Measurements from ENCODE around the gene TUG1.

Gene TUG1

GRCh38 chr22:30931541-30932300 lies 37.3 kb upstream of the TUG1 start:
- DNase-seq: no peak
- TF ChIP-seq CTCF (IDR thresholded peaks at IDR 0.05; ENCODE audit: low read depth, low read length, missing control alignments): no peak
- in situ Hi-C loops (cut with HindIII; ENCODE audit: low pct_ligation_motif_present, low sequenced_read_pairs): no loop called here
- Histone ChIP-seq H3K36me3 (replicated peaks) (peaks cover 89% of the 10 kb centered on the region), H3K27me3 (replicated peaks) (no peaks in the 10 kb centered on the region), H3K4me3 (ENCODE audit: low read depth, low read length) (no peak overlapping the region), H3K27ac (no peak overlapping the region)

GRCh38 chr22:30932661-30933060 lies 36.4 kb upstream of the TUG1 start:
- peaks cover 89% of the 10 kb centered on the region for H3K36me3 ChIP-seq (replicated peaks)
- TF ChIP-seq CTCF (IDR thresholded peaks at IDR 0.05; ENCODE audit: low read depth, low read length, missing control alignments): no peak
- no peaks in the 10 kb centered on the region for H3K27me3 ChIP-seq (replicated peaks)
- no peak overlapping the region for H3K27ac ChIP-seq
- in situ Hi-C loops (cut with HindIII; ENCODE audit: low pct_ligation_motif_present, low sequenced_read_pairs): no loop called here
- DNase-seq: no peak
- H3K4me3 ChIP-seq (ENCODE audit: low read depth, low read length): no peak overlapping the region

- Histone ChIP-seq H3K27me3 (replicated peaks) (no peaks in the 10 kb centered on the region), H3K27ac (no peak overlapping the region), H3K4me3 (ENCODE audit: low read depth, low read length) (no peak overlapping the region), H3K36me3 (replicated peaks) (peaks cover 88% of the 10 kb centered on the region)
- TF ChIP-seq CTCF (IDR thresholded peaks at IDR 0.05; ENCODE audit: low read depth, low read length, missing control alignments): no peak
- DNase-seq: no peak
- in situ Hi-C loops (cut with HindIII; ENCODE audit: low pct_ligation_motif_present, low sequenced_read_pairs): no loop called here
Measured at GRCh38 chr22:30933457-30933856, 35.6 kb upstream of the TUG1 start.

GRCh38 chr22:30934053-30934452 lies 35.0 kb upstream of the TUG1 start:
- Histone ChIP-seq H3K36me3 (replicated peaks) (peaks cover 87% of the 10 kb centered on the region), H3K4me3 (ENCODE audit: low read depth, low read length) (no peak overlapping the region), H3K27me3 (replicated peaks) (no peaks in the 10 kb centered on the region), H3K27ac (no peak overlapping the region)
- DNase-seq: no peak
- TF ChIP-seq CTCF (IDR thresholded peaks at IDR 0.05; ENCODE audit: low read depth, low read length, missing control alignments): no peak
- in situ Hi-C loops (cut with HindIII; ENCODE audit: low pct_ligation_motif_present, low sequenced_read_pairs): no loop called here

- DNase-seq: no peak
- in situ Hi-C loops (cut with HindIII; ENCODE audit: low pct_ligation_motif_present, low sequenced_read_pairs): no loop called here
- no peak overlapping the region for H3K27ac ChIP-seq
- H3K4me3 ChIP-seq (ENCODE audit: low read depth, low read length): no peak overlapping the region
- H3K36me3 ChIP-seq (replicated peaks): peaks cover 90% of the 10 kb centered on the region
- TF ChIP-seq CTCF (IDR thresholded peaks at IDR 0.05; ENCODE audit: low read depth, low read length, missing control alignments): no peak
- no peaks in the 10 kb centered on the region for H3K27me3 ChIP-seq (replicated peaks)
Measured at GRCh38 chr22:30940685-30941362, 28.2 kb upstream of the TUG1 start.
